HG03175 (cell line): ENCODE measurements around the gene ACHE.
"Not testable (repeated sequence)": the region's sequence is repeated elsewhere in the genome, so short reads cannot be mapped to it uniquely, and the experiment has no call there.

Source experiments
- ATAC-seq: cut with Tn5 transposase; IDR thresholded peaks from one replicate; pipeline ENCODE4 v1.9.1; 2021; ENCODE audit warnings: mild to moderate bottlenecking, moderate library complexity; ENCODE audit not compliant: unreplicated experiment

The ACHE gene

GRCh38 chr7:100895701-100895955, at the start of gene ACHE:
TSS of gene ACHE (minus strand) at chr7:100895888. CDS start at chr7:100894232, 1,656 bp downstream.
- ATAC-seq: no peak

DNA sequence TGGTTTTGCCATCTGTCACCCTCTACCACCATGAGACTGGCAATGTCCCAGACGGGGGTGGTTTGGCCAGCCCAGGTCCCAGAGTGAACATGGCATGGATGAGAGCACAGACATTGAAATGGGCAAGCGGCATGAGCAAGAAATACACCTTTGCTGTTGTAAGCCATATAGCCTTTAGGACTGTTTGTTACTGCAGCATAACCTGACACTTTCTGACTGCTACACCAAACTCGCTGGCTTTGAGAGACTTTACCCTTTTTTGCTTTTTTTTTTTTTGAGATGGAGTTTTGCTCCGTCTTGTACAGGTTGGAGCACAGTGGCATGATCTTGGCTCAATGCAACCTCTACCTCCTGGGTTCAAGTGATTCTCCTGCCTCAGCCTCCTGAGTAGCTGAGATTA, 48.5 kb upstream of the ACHE start:
- no peak for ATAC-seq

GRCh38 chr7:100943693-100944092, 48.0 kb upstream of the ACHE start:
- ATAC-seq: no peak

GRCh38 chr7:100942045-100942774, 46.5 kb upstream of the ACHE start:
- no peak for ATAC-seq

DNA sequence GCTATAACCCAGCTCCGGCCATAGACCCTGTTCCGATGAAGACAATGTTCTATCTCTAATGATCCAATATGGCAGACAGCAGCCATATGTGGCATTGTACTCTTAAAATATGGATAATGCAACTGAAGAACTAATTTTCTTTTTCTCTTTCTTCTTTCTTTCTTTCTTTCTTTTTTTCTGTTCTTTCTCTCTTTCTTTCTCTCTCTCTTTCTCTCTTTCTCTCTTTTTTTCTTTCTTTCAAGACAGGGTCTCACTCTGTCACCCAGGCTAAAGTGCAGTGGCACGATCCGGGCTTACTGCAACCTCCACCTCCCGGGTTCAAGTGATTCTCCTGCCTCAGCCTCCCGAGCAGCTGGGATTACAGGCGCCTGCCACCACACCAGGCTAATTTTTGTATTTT, 40.5 kb upstream of the ACHE start:
- ATAC-seq: not testable (repeated sequence)

DNA sequence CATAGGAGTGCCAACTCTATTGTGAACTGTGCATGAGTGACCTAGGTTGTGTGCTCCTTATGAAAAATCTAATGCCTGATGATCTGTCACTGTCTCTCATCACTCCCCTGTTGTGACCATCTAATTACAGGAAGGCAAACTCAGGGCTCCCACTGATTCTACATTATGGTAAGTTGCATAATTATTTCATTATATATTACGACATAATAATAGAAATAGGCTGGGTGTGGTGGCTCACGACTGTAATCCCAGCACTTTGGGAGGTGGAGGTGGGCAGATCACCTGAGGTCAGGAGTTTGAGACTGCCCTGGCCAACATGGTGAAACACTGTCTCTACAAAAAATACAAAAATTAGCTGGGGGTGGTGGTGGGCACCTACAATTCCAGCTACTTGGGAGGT, 39.7 kb upstream of the ACHE start:
- not testable (repeated sequence) for ATAC-seq

GRCh38 chr7:100933734-100934133, 38.0 kb upstream of the ACHE start:
- no peak for ATAC-seq

- no peak for ATAC-seq
Measured at GRCh38 chr7:100929808-100930174, 34.1 kb upstream of the ACHE start.

- ATAC-seq: not testable (repeated sequence)
Measured at GRCh38 chr7:100923616-100924015, 27.9 kb upstream of the ACHE start.

DNA sequence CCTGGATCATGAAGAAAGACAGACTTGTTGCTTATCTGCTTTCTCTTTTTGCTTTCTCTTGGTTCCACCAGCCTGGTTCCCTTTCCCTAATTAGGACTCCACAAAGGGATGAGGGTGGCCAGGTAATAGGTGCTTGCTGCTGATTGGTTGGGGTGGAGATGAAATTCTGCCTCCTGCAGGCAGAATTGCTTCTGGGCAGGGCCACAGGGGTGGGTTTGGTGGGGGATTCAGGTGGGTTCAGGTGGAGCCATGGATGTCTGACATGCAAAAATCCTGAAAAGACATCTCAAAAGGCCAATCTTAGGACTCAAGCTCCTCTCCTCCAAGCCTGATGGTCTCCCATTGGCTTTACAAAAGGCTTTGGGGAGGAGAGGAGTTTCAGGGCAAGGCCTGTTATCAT, 25.4 kb upstream of the ACHE start:
- no peak for ATAC-seq

DNA sequence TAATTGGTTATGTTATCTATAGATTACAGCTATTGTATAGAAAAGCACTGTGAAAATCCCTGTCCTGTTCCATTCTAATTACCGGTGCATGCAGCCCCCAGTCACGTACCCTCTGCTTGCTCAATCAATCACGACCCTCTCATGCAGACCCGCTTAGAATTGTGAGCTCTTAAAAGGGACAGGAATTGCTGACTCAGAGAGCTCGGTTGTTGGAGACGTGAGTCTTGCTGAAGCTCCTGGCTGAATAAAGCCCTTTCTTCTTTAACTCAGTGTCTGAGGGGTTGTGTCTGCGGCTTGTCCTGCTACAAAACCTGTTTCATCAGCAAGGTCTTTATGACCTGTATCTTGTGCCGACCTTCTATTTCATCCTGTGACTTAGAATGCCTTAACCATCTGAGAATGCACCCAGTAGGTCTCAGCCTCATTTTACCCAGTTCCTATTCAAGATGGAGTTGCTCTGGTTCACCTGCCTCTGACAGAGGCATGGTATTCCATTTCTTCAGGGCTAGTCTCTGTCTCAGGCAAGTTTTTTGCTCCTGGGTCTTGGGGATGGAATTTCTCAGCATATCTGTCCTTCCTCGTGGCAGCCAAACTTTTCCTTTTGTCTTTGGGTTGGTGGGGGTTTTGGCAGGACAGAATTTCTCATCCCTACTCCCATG, 24.2 kb upstream of the ACHE start:
- not testable (repeated sequence) for ATAC-seq

GRCh38 chr7:100919335-100919734, 23.6 kb upstream of the ACHE start:
- ATAC-seq: not testable (repeated sequence)

GRCh38 chr7:100914879-100915447, 19.3 kb upstream of the ACHE start:
- ATAC-seq: no peak

DNA sequence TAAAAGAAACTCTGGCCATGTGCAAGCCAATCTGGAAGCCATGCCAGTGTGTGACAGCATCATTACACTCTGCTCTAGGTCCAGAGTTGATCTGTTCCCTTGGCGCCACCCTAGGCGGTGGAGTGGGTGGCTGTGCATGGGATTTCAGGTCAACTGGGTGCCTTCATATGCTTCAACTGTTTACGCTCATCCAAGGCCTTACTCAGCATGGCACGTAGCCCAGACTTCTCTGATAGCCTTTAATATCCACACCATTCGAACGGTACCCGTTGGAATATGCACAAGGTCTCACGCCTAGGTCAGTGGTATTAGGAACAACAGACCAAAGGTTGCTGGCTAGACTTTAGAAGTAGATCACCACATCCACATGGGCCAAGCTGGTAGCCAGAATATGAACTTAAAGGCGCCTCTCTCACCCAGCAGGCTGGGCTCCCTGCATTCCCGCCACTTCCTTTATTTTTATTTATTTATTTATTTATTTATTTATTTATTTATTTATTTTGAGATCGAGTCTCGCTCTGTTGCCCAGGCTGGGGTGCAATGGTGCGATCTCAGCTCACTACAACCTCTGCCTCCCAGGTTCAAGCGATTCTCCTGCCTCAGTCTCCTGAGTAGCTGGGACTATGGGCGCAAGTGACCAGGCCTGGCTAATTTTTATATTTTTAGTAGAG, 18.7 kb upstream of the ACHE start:
- ATAC-seq: no peak

DNA sequence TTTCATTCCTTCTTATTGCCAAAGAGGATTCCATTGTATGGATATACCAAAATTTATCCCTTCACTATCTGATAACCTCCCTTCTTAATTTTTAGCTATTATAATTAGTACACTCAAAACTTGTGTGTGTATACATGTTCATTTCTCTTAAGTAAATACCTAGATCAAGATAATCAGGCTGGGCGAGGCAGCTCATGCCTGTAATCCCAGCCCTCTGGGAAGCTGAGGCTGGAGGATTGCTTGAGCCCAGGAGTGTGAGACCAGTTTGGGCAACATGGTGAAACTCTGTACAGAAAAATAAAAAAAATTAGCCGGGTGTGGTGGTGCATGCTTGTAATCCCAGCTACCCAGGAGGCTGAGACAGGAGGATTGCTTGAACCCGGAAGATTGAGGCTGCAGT, 15.8 kb upstream of the ACHE start:
- ATAC-seq: no peak

DNA sequence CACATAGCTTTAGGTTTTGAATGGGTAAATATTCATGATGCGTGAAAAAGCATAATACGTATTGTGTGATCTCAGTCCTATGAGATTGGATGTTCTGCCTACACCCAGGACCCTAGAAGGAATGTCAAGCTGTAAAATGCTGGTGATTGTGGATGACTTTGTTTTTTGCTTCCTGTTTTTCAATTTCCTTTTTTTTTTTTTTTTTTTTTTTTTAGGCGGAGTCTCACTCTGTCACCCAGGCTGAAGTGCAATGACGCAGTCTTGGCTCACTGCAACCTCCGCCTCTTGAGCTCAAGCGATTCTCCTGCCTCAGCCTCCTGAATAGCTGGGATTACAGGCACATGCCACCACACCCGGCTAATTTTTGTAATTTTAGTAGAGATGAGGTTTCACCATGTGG, 14.8 kb upstream of the ACHE start:
- not testable (repeated sequence) for ATAC-seq

DNA sequence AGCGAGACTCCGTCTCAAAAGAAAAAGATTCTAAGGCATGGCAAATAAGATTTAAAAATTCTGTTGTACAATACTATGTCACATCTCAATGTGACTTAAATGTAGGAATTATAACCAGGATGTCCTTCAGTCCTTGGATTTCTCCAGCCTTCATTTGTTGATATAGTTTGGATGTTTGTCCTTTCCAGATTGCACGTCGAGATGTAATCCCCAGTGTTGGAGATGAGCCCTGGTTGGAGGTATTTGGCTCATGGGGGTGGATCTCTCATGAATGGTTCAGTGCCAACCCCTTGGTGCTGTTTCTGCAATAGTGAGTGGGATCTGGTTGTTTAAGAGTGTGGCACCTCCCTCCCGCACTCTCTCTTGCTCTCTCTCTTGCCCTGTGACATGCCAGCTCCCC, 12.8 kb upstream of the ACHE start:
- no peak for ATAC-seq

- ATAC-seq: no peak
Measured at GRCh38 chr7:100902638-100903037, 7.0 kb upstream of the ACHE start.

- ATAC-seq: no peak
Measured at GRCh38 chr7:100901921-100902332, 6.2 kb upstream of the ACHE start.

GRCh38 chr7:100900978-100901377, 5.3 kb upstream of the ACHE start:
- ATAC-seq: no peak

- no peak for ATAC-seq
Measured at GRCh38 chr7:100899432-100899831, 3.7 kb upstream of the ACHE start.
